ENCODE data around the gene SNX13. TPM values are rescaled to one million over a fixed set of nuclear protein-coding genes. Genes with fewer than 3 reads are reported as not detected.

SNX13 gene
- total and polyA plus RNA-seq, 2 experiments from 2014 or later = 7.5 to 42.7 TPM

- Histone ChIP-seq H3K79me2 (replicated peaks; ENCODE audit: insufficient read depth) (no peaks in the 10 kb centered on the region), H3K27me3 (ENCODE audit: insufficient read depth) (no peaks in the 10 kb centered on the region), H3K36me3 (ENCODE audit: insufficient read depth) (no peaks in the 10 kb centered on the region), H3F3A (replicated peaks; ENCODE audit: low read depth) (no peaks in the 10 kb centered on the region), H3K9me2 (ENCODE audit: insufficient read depth) (no peaks in the 10 kb centered on the region), H4K20me1 (replicated peaks; ENCODE audit: insufficient read depth) (no peaks in the 10 kb centered on the region), H3K4me3 (no peak overlapping the region), H3K27ac (ENCODE audit: low read depth) (no peak overlapping the region), H3K4me1 (ENCODE audit: insufficient read depth) (peaks cover 11% of the 10 kb centered on the region), H3K4me2 (no peak overlapping the region), H2AFZ (no peak overlapping the region)
- Mint-ChIP-seq H3K36me3 (ENCODE audit: low read depth) (peaks cover 9% of the 10 kb centered on the region), H3K27me3 (ENCODE audit: insufficient read depth, low read depth, poor library complexity) (no peaks in the 10 kb centered on the region), H3K9me3 (no peaks in the 10 kb centered on the region; the same call in 2 of the 3 replicates), H3K27ac (no peak overlapping the region), H3K4me3 (no peak overlapping the region), H3K4me1 (peaks cover 5% of the 10 kb centered on the region)
- ATAC-seq (no peak), DNase-seq (ENCODE audit: low spot score) (no peak)
- TF ChIP-seq CREB1 (CRISPR knock-in tag; IDR thresholded peaks at IDR 0.05; ENCODE audit: low read depth) (no peak), EZH2 (IDR thresholded peaks at IDR 0.05; ENCODE audit: low read depth, unreplicated experiment) (no peak), ZNF331 (CRISPR knock-in tag; IDR thresholded peaks at IDR 0.05; ENCODE audit: low read depth) (no peak), ZNF462 (CRISPR knock-in tag; IDR thresholded peaks at IDR 0.05) (no peak), ZNF114 (CRISPR knock-in tag; IDR thresholded peaks at IDR 0.05) (no peak), NANOG (IDR thresholded peaks at IDR 0.05; ENCODE audit: borderline replicate concordance) (no peak), ETS1 (IDR thresholded peaks at IDR 0.05) (no peak), POLR2AphosphoS5 (IDR thresholded peaks at IDR 0.05; ENCODE audit: low read depth) (no peak), STAT1 (IDR thresholded peaks at IDR 0.05; ENCODE audit: unreplicated experiment) (no peak), JUNB (IDR thresholded peaks at IDR 0.05; ENCODE audit: unreplicated experiment) (no peak), EZH2phosphoT487 (IDR thresholded peaks at IDR 0.05; ENCODE audit: unreplicated experiment) (no peak)
- TF ChIP-seq, protein P1, sequence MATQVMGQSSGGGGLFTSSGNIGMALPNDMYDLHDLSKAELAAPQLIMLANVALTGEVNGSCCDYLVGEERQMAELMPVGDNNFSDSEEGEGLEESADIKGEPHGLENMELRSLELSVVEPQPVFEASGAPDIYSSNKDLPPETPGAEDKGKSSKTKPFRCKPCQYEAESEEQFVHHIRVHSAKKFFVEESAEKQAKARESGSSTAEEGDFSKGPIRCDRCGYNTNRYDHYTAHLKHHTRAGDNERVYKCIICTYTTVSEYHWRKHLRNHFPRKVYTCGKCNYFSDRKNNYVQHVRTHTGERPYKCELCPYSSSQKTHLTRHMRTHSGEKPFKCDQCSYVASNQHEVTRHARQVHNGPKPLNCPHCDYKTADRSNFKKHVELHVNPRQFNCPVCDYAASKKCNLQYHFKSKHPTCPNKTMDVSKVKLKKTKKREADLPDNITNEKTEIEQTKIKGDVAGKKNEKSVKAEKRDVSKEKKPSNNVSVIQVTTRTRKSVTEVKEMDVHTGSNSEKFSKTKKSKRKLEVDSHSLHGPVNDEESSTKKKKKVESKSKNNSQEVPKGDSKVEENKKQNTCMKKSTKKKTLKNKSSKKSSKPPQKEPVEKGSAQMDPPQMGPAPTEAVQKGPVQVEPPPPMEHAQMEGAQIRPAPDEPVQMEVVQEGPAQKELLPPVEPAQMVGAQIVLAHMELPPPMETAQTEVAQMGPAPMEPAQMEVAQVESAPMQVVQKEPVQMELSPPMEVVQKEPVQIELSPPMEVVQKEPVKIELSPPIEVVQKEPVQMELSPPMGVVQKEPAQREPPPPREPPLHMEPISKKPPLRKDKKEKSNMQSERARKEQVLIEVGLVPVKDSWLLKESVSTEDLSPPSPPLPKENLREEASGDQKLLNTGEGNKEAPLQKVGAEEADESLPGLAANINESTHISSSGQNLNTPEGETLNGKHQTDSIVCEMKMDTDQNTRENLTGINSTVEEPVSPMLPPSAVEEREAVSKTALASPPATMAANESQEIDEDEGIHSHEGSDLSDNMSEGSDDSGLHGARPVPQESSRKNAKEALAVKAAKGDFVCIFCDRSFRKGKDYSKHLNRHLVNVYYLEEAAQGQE (IDR thresholded peaks at IDR 0.05; ENCODE audit: unreplicated experiment) = no peak
- TF ChIP-seq, protein P2, sequence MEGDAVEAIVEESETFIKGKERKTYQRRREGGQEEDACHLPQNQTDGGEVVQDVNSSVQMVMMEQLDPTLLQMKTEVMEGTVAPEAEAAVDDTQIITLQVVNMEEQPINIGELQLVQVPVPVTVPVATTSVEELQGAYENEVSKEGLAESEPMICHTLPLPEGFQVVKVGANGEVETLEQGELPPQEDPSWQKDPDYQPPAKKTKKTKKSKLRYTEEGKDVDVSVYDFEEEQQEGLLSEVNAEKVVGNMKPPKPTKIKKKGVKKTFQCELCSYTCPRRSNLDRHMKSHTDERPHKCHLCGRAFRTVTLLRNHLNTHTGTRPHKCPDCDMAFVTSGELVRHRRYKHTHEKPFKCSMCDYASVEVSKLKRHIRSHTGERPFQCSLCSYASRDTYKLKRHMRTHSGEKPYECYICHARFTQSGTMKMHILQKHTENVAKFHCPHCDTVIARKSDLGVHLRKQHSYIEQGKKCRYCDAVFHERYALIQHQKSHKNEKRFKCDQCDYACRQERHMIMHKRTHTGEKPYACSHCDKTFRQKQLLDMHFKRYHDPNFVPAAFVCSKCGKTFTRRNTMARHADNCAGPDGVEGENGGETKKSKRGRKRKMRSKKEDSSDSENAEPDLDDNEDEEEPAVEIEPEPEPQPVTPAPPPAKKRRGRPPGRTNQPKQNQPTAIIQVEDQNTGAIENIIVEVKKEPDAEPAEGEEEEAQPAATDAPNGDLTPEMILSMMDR (conservative IDR thresholded peaks at IDR 0.05; ENCODE audit: low read depth in 2 of 2) = no peak
These were observed 95.6 kb downstream of the SNX13 start for GRCh38 chr7:17844514-17845196.

Data from GM23338 (cell line).